SK-N-MC (cell line): ENCODE results near the gene KDM7A.

Source experiments
- DNase-seq: peaks from one replicate; pipeline ENCODE4 v3.0.0-alpha.2; 2011; ENCODE audit warnings: low read depth, low spot score
- H3K27ac ChIP-seq: fragments of 200-600 bp; sonication (generic); 2 replicates; pipeline ENCODE4 v1.5.1; 2016; ENCODE audit warnings: mixed run types
- H3K36me3 ChIP-seq: fragments of 200-600 bp; sonication (generic); 2 replicates; pipeline ENCODE4 v1.6.1; 2017; ENCODE audit warnings: antibody characterized with exemption, low read length, mixed read lengths; ENCODE audit not compliant: insufficient read depth
- H3K4me3 ChIP-seq: fragments of 200-600 bp; sonication (generic); 2 replicates; pipeline ENCODE4 v1.5.1; 2016
- H3K9ac ChIP-seq: fragments of 200-600 bp; sonication (generic); 2 replicates; pipeline ENCODE4 v1.8.0; 2017; ENCODE audit warnings: mixed run types, mixed read lengths; ENCODE audit not compliant: insufficient read length
- H3K9me3 ChIP-seq: fragments of 200-600 bp; sonication (generic); 2 replicates; pipeline ENCODE4 v1.6.1; 2017; ENCODE audit warnings: low read depth, mild to moderate bottlenecking, antibody characterized with exemption, low read length, moderate library complexity, mixed read lengths
- EZH2 ChIP-seq: fragments of 200-600 bp; sonication (generic); IDR thresholded peaks from one replicate; pipeline ENCODE4 v1.6.1; 2017; ENCODE audit warnings: antibody characterized with exemption
- FOXP2 ChIP-seq: optimal IDR thresholded peaks from 2 replicates; pipeline ENCODE3; 2011; ENCODE audit warnings: mild to moderate bottlenecking, moderate library complexity; ENCODE audit not compliant: insufficient read depth; ENCODE audit errors: extremely low read length, control extremely low read depth
- POLR2AphosphoS5 ChIP-seq: IDR thresholded peaks from 2 replicates; pipeline ENCODE4 v1.6.1; 2012; ENCODE audit warnings: mild to moderate bottlenecking, low read depth, low read length, borderline replicate concordance

The KDM7A gene

DNA sequence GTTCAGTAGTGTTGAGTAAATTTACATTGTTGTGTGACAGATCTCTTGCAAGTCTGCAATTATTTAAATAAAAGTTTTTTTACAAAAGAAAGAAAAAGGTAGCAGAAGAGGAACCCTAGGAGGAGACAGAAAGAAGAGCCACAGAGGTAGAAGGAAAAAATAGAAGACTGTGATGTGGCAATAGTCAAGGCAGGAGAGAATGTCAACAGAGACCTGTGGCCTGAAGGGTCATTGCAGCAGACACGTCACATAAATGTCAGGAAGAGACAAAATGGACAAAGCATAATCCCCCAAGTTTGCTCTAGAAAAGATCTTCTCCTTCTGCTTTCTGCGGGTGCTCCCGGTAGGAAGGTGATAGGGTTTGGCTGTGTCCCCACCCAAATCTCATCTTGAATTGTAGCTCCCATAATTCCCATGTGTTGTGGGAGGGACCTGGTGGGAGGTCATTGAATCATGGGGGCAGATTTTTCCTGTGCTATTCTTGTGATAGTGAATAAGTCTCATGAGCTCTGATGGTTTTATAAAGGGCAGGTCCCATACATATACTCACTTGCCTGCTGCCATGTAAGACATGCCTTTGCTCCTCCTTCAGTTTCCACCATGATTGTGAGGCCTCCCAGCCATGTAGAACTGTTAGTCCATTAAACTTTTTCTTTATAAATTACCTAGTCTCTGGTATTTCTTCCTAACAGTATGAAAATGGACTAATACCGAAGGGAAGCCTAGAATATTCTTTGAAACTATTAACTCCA lies 41.1 kb upstream of the KDM7A start:
- Histone ChIP-seq H3K9ac (no peak overlapping the region), H3K9me3 (no peaks in the 10 kb centered on the region), H3K27ac (no peak overlapping the region), H3K36me3 (no peaks in the 10 kb centered on the region), H3K4me3 (no peak overlapping the region)
- DNase-seq, result no peak
- TF ChIP-seq POLR2AphosphoS5 (no peak), EZH2 (no peak), FOXP2 (no peak)

DNA sequence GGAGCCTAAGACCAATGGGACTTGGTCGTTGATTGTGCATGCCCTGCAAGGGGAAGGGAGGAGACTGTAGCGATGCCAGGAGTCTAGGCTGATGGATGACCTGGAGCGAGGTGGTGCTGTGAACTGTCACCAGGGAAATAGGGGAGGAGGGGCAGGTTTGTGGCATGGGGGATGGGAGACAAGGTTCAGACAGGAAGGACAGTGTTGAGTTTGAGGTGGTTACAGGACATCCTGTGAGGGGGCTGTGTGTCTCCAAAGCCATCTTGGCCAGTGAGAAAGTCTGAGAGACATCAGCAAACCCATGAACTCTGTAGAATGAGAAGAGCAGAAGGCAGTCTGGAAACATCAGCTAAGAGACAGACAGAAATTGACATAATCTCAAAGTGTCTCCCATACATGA lies 38.5 kb upstream of the KDM7A start:
- no peak overlapping the region for H3K4me3 ChIP-seq
- H3K36me3 ChIP-seq, result no peaks in the 10 kb centered on the region
- DNase-seq, result no peak
- H3K9me3 ChIP-seq, result no peaks in the 10 kb centered on the region
- no peak overlapping the region for H3K9ac ChIP-seq
- no peak overlapping the region for H3K27ac ChIP-seq
- TF ChIP-seq FOXP2 (no peak), EZH2 (no peak), POLR2AphosphoS5 (no peak)

DNA sequence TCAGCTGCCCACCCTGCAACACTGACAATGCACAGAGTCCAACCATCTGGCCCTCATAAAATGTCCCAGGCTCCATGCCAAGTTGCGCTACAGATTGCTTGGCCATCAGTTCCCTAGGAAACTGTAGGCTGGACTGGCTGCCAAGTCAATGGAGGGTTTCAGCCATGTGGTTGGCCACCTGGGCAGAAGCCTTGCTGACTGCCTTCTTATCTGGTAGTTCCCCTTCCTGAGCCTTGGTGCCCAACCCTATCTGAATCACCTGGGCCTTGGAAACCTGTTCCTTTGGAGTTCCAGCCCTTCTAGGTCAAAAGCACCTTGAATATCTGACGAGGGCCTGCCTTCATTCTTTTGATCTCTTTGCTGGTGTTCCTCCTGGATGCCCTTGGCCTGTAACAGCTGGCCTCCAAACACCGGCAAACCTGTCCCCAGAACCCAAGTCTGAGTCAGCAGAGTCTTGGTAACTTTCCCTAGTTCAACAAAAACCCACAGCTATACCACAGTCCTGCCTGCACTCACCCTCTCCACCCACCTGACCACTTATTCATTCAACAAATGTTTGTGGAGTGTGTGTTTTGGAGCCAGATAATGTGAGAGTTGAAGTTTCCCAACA lies 37.4 kb upstream of the KDM7A start:
- Histone ChIP-seq H3K27ac (no peak overlapping the region), H3K4me3 (no peak overlapping the region), H3K9me3 (no peaks in the 10 kb centered on the region), H3K36me3 (no peaks in the 10 kb centered on the region), H3K9ac (no peak overlapping the region)
- TF ChIP-seq POLR2AphosphoS5, result no peak
- no peak for TF ChIP-seq EZH2
- no peak for TF ChIP-seq FOXP2
- DNase-seq, result no peak

DNA sequence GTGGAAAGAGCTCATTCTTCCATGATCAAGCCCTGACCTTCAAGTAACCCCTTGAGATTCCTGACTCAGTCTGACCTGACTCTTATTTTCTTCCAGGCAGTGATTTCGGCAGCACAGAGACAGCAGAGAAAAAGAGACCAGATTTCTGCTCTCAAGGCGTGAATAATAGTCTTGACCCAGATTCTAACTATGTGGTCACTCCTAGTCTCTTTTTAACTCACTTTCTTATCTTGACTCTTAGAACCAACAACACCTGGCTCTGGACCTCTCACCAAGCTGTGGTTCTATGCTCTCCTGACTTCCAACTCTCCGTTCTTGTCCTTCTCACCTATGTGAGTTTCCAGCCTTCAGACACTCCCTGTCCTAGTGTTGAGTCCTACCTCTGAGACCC lies 36.9 kb upstream of the KDM7A start:
- Histone ChIP-seq H3K4me3 (no peak overlapping the region), H3K9me3 (no peaks in the 10 kb centered on the region), H3K36me3 (no peaks in the 10 kb centered on the region), H3K9ac (no peak overlapping the region), H3K27ac (no peak overlapping the region)
- TF ChIP-seq FOXP2, result no peak
- TF ChIP-seq EZH2, result no peak
- TF ChIP-seq POLR2AphosphoS5, result no peak
- DNase-seq, result no peak

GRCh38 chr7:140212100-140212881 lies 35.5 kb upstream of the KDM7A start:
- Histone ChIP-seq H3K36me3 (no peaks in the 10 kb centered on the region), H3K27ac (no peak overlapping the region), H3K9me3 (no peaks in the 10 kb centered on the region), H3K4me3 (no peak overlapping the region), H3K9ac (no peak overlapping the region)
- DNase-seq, result no peak
- TF ChIP-seq FOXP2, result no peak
- no peak for TF ChIP-seq POLR2AphosphoS5
- TF ChIP-seq EZH2, result no peak

GRCh38 chr7:140211698-140212097 lies 34.9 kb upstream of the KDM7A start:
- Histone ChIP-seq H3K9ac (no peak overlapping the region), H3K27ac (no peak overlapping the region), H3K4me3 (no peak overlapping the region), H3K36me3 (no peaks in the 10 kb centered on the region), H3K9me3 (no peaks in the 10 kb centered on the region)
- TF ChIP-seq POLR2AphosphoS5 (no peak), FOXP2 (no peak), EZH2 (no peak)
- DNase-seq, result no peak

GRCh38 chr7:140209866-140210609 lies 33.3 kb upstream of the KDM7A start:
- Histone ChIP-seq H3K9me3 (no peaks in the 10 kb centered on the region), H3K9ac (no peak overlapping the region), H3K27ac (no peak overlapping the region), H3K36me3 (no peaks in the 10 kb centered on the region), H3K4me3 (no peak overlapping the region)
- no peak for DNase-seq
- TF ChIP-seq POLR2AphosphoS5, result no peak
- no peak for TF ChIP-seq FOXP2
- no peak for TF ChIP-seq EZH2
